HepG2 (cell line): ENCODE data around the gene IQCE. TPM values are rescaled to one million over a fixed set of nuclear protein-coding genes. Genes with fewer than 3 reads are reported as not detected.

Experiments used
- ADNP ChIP-seq: sonication (generic); formaldehyde crosslinking; IDR thresholded peaks from 2 replicates; pipeline ENCODE4 v1.4.0; 2020; ENCODE audit warnings: missing genetic modification reagents
- BRD4 ChIP-seq: sonication (generic); formaldehyde crosslinking; IDR thresholded peaks from 2 replicates; pipeline ENCODE4 v1.4.0; 2020; ENCODE audit warnings: missing genetic modification reagents
- CBX1 ChIP-seq: IDR thresholded peaks from one replicate; pipeline ENCODE4 v1.6.1; 2016; ENCODE audit warnings: antibody characterized with exemption, low read depth
- CSRNP1 ChIP-seq: sonication (generic); formaldehyde crosslinking; IDR thresholded peaks from 2 replicates; pipeline ENCODE4 v1.8.1; 2023; ENCODE audit warnings: mild to moderate bottlenecking, missing genetic modification reagents
- FOXA3 ChIP-seq: IDR thresholded peaks from 2 replicates; pipeline ENCODE4 v1.6.1; 2016; ENCODE audit warnings: missing genetic modification reagents, missing compliant biosample characterization
- GLI4 ChIP-seq: sonication (generic); formaldehyde crosslinking; IDR thresholded peaks from 2 replicates; pipeline ENCODE4 v1.5.1; 2020; ENCODE audit warnings: missing genetic modification reagents, mild to moderate bottlenecking, moderate library complexity, borderline replicate concordance
- GPN1 ChIP-seq: sonication (generic); formaldehyde crosslinking; IDR thresholded peaks from 2 replicates; pipeline ENCODE4 v1.5.1; 2020; ENCODE audit warnings: missing genetic modification reagents, borderline replicate concordance
- GZF1 ChIP-seq: sonication (generic); formaldehyde crosslinking; IDR thresholded peaks from 2 replicates; pipeline ENCODE4 v1.5.1; 2020; ENCODE audit warnings: mild to moderate bottlenecking, missing genetic modification reagents
- KDM5B ChIP-seq: sonication (generic); formaldehyde crosslinking; IDR thresholded peaks from 2 replicates; pipeline ENCODE4 v1.4.0; 2020; ENCODE audit warnings: missing genetic modification reagents, mild to moderate bottlenecking, borderline replicate concordance
- RFXANK ChIP-seq: IDR thresholded peaks from 2 replicates; pipeline ENCODE4 v1.6.1; 2016
- SALL1 ChIP-seq: sonication (generic); formaldehyde crosslinking; IDR thresholded peaks from 2 replicates; pipeline ENCODE4 v1.8.0; 2022; ENCODE audit warnings: mild to moderate bottlenecking, missing genetic modification reagents
- SP5 ChIP-seq: IDR thresholded peaks from 2 replicates; pipeline ENCODE4 v1.6.1; 2016; ENCODE audit warnings: low read depth, borderline replicate concordance
- XRCC5 ChIP-seq: fragments of 200-400 bp; formaldehyde crosslinking; optimal IDR thresholded peaks from 2 replicates; pipeline ENCODE3; 2017; ENCODE audit warnings: mild to moderate bottlenecking, low read length
- ZBTB8A ChIP-seq: sonication (generic); formaldehyde crosslinking; IDR thresholded peaks from 2 replicates; pipeline ENCODE4 v1.4.0; 2020; ENCODE audit warnings: mild to moderate bottlenecking, low read depth, missing genetic modification reagents, borderline replicate concordance
- ZFX ChIP-seq: sonication (generic); formaldehyde crosslinking; IDR thresholded peaks from 2 replicates; pipeline ENCODE4 v1.4.0; 2020; ENCODE audit warnings: mild to moderate bottlenecking, low read depth, missing genetic modification reagents, moderate library complexity
- ZFY ChIP-seq: sonication (generic); formaldehyde crosslinking; IDR thresholded peaks from 2 replicates; pipeline ENCODE4 v1.4.0; 2020; ENCODE audit warnings: missing genetic modification reagents
- ZNF180 ChIP-seq: sonication (generic); formaldehyde crosslinking; IDR thresholded peaks from 2 replicates; pipeline ENCODE4 v1.4.0; 2020; ENCODE audit warnings: low read depth, missing genetic modification reagents, borderline replicate concordance
- ZNF317 ChIP-seq: sonication (generic); formaldehyde crosslinking; IDR thresholded peaks from 2 replicates; pipeline ENCODE4 v1.5.0; 2020; ENCODE audit warnings: mild to moderate bottlenecking, missing genetic modification reagents
- ZNF569 ChIP-seq: sonication (generic); formaldehyde crosslinking; IDR thresholded peaks from 2 replicates; pipeline ENCODE4 v1.5.0; 2020; ENCODE audit warnings: mild to moderate bottlenecking, missing genetic modification reagents, moderate library complexity, borderline replicate concordance
- ZNF619 ChIP-seq: sonication (generic); formaldehyde crosslinking; IDR thresholded peaks from 2 replicates; pipeline ENCODE4 v1.4.0; 2020; ENCODE audit warnings: mild to moderate bottlenecking, missing genetic modification reagents
- ZNF629 ChIP-seq: sonication (generic); formaldehyde crosslinking; conservative IDR thresholded peaks from 2 replicates; pipeline ENCODE4 v1.5.0; 2020; ENCODE audit warnings: missing genetic modification reagents
- polyA plus RNA-seq, 8 experiments: library from polyadenylated mRNA; depleted of rRNA in 3 of 8; stranded (reverse) in 7 of 8; unstranded in 1 of 8; fragments of >200 nt; fragmentation: Illumina TruSeq in 4 of 8; extraction: Trizol in 4 of 8; gene quantifications; 2 replicates each; pipeline versions ENCODE4 v1.2.1 to v1.2.3, GENCODE V29; 2011 to 2016; ENCODE audit warnings: low read depth in 4 of 8, missing spikeins in 1 of 8, mixed read lengths in 1 of 8; ENCODE audit not compliant: insufficient read depth in 1 of 8
- total RNA-seq, 5 experiments: library from RNA; depleted of rRNA; stranded (reverse); fragments of >200 nt; fragmentation: Illumina TruSeq; extraction: Trizol; gene quantifications; 2 replicates each; pipeline ENCODE4 v1.2.3, GENCODE V29; 2016; ENCODE audit warnings: low read depth in 1 of 5
- TF ChIP-seq, protein P1 (sequence below): sonication (generic); formaldehyde crosslinking; IDR thresholded peaks from 2 replicates; pipeline ENCODE4 v1.5.1; 2020; ENCODE audit warnings: missing genetic modification reagents, mild to moderate bottlenecking, borderline replicate concordance

Gene IQCE
- total and polyA plus RNA-seq, 2 of the 13 experiments (the other 11 are each of a cell fraction or from before 2014, with no cell fraction given), result 1.5 to 2.5 TPM

GRCh38 chr7:2627258-2628129, 68.7 kb downstream of the IQCE start (continued):
- TF ChIP-seq ZNF180 (CRISPR knock-in tag) (no peak), BRD4 (CRISPR knock-in tag) (no peak), SP5 (CRISPR knock-in tag) (no peak), XRCC5 (no peak), GZF1 (CRISPR knock-in tag) (no peak), CSRNP1 (no peak), GPN1 (CRISPR knock-in tag) (no peak), CBX1 (peak; percentile 53), ZBTB8A (CRISPR knock-in tag) (no peak), ZFY (no peak), GLI4 (CRISPR knock-in tag) (0 out of 2 replicates have a peak, but pooled peaks have one; percentile 46), ZNF317 (CRISPR knock-in tag) (no peak), ZFX (peak; percentile 29; the same call in 1 of the 2 replicates), ADNP (CRISPR knock-in tag) (peak; percentile 69; the same call in 1 of the 2 replicates), ZNF569 (no peak), RFXANK (CRISPR knock-in tag) (no peak), SALL1 (0 out of 2 replicates have a peak, but pooled peaks have one; percentile 4), KDM5B (CRISPR knock-in tag) (peak; percentile 21; the same call in 1 of the 2 replicates), ZNF629 (CRISPR knock-in tag) (peak; percentile 98), ZNF619 (0 out of 2 replicates have a peak, but pooled peaks have one; percentile 27), FOXA3 (no peak)
- TF ChIP-seq, protein P1, sequence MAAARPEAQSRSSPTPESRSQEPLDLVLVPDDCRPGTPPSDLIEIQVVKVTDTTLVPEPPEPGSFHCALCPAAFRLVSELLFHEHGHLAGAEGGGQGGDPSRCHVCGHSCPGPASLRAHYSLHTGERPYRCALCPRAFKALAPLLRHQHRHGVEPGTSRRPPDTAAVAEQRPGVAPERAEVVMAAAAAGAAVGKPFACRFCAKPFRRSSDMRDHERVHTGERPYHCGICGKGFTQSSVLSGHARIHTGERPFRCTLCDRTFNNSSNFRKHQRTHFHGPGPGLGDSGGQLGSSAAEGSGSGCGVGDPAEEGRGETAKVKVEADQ (CRISPR knock-in tag), result no peak
